Activated CD4-positive, alpha-beta memory T cell treated with anti-CD3 and anti-CD28 coated beads, Interleukin-2, amount 10 ng/mL, durations not matched to agents 7 days and 5 days (primary cell): ENCODE measurements around the gene MC2R. TPM values are rescaled to one million over a fixed set of nuclear protein-coding genes. Genes with fewer than 3 reads are reported as not detected.

Source experiments
- CTCF ChIA-PET: fragments of 350-600 bp; sonication (Branson Sonifier 250); formaldehyde crosslinking; loops from one replicate; lab custom pipeline; 2021; ENCODE audit warnings: antibody characterized with exemption, inconsistent platforms; lab: Charles Lee
- POLR2A ChIA-PET: fragments of 350-600 bp; sonication (Branson Sonifier 250); formaldehyde crosslinking; loops from one replicate; lab custom pipeline; 2021; ENCODE audit warnings: antibody characterized with exemption; lab: Charles Lee
- DNase-seq: peaks from one replicate; pipeline ENCODE4 v3.0.0-alpha.2; 2020
- H3K27ac Mint-ChIP-seq: one replicate; pipeline ENCODE4 v1.8.0; 2021; ENCODE audit warnings: mild to moderate bottlenecking, mixed read lengths
- H3K27me3 Mint-ChIP-seq: one replicate; pipeline ENCODE4 v1.8.0; 2021; ENCODE audit warnings: mixed read lengths
- H3K36me3 Mint-ChIP-seq: one replicate; pipeline ENCODE4 v1.8.0; 2021; ENCODE audit warnings: low read depth, mixed read lengths
- H3K4me1 Mint-ChIP-seq: one replicate; pipeline ENCODE4 v1.8.0; 2021; ENCODE audit warnings: mixed read lengths
- H3K4me3 Mint-ChIP-seq: one replicate; pipeline ENCODE4 v1.8.0; 2021; ENCODE audit warnings: mild to moderate bottlenecking, mixed read lengths
- H3K9me3 Mint-ChIP-seq: one replicate; pipeline ENCODE4 v1.8.0; 2021; ENCODE audit warnings: mixed read lengths
- total RNA-seq, 2 experiments: library from RNA; stranded (reverse); gene quantifications; one replicate each; pipeline ENCODE4 v1.2.3, GENCODE V29; 2021

Gene MC2R
- total RNA-seq: not detected

- DNase-seq: no peak
- no peaks in the 10 kb centered on the region for H3K36me3 Mint-ChIP-seq
- ChIA-PET POLR2A (no interaction called here), CTCF (no interaction called here)
- H3K4me3 Mint-ChIP-seq: no peak within 1 kb of the TSS
- no peaks in the 10 kb centered on the region for H3K27me3 Mint-ChIP-seq
- H3K9me3 Mint-ChIP-seq: no peaks in the 10 kb centered on the region
- no peaks in the 10 kb centered on the region for H3K4me1 Mint-ChIP-seq
- no peak within 1 kb of the TSS for H3K27ac Mint-ChIP-seq
Measured at GRCh38 chr18:13915391-13915790, at the start of gene MC2R. Gene MC2R (minus strand): TSS chr18:13915536. CDS start chr18:13885518, 30,018 bp downstream.

GRCh38 chr18:13945811-13946210, 30.5 kb upstream of the MC2R start:
- ChIA-PET POLR2A (no interaction called here), CTCF (no interaction called here)
- H3K4me1 Mint-ChIP-seq: no peaks in the 10 kb centered on the region
- no peaks in the 10 kb centered on the region for H3K36me3 Mint-ChIP-seq
- H3K9me3 Mint-ChIP-seq: no peaks in the 10 kb centered on the region
- no peak overlapping the region for H3K4me3 Mint-ChIP-seq
- no peak overlapping the region for H3K27ac Mint-ChIP-seq
- H3K27me3 Mint-ChIP-seq: no peaks in the 10 kb centered on the region
- no peak for DNase-seq

GRCh38 chr18:13943338-13943737, 28.0 kb upstream of the MC2R start:
- Mint-ChIP-seq H3K9me3 (peaks cover 2% of the 10 kb centered on the region), H3K27me3 (no peaks in the 10 kb centered on the region), H3K4me1 (no peaks in the 10 kb centered on the region), H3K4me3 (no peak overlapping the region), H3K36me3 (no peaks in the 10 kb centered on the region), H3K27ac (no peak overlapping the region)
- ChIA-PET POLR2A (no interaction called here), CTCF (no interaction called here)
- no peak for DNase-seq

GRCh38 chr18:13940326-13940725, 25.0 kb upstream of the MC2R start:
- CTCF ChIA-PET: no interaction called here
- H3K4me1 Mint-ChIP-seq: no peaks in the 10 kb centered on the region
- POLR2A ChIA-PET: no interaction called here

GRCh38 chr18:13934676-13935075, 19.3 kb upstream of the MC2R start:
- CTCF ChIA-PET: no interaction called here
- no peak for DNase-seq
- Mint-ChIP-seq H3K36me3 (no peaks in the 10 kb centered on the region), H3K4me3 (no peak overlapping the region), H3K4me1 (no peaks in the 10 kb centered on the region), H3K27ac (no peak overlapping the region), H3K27me3 (no peaks in the 10 kb centered on the region), H3K9me3 (no peaks in the 10 kb centered on the region)
- POLR2A ChIA-PET: no interaction called here

More at GRCh38 chr18:13940326-13940725, 25.0 kb upstream of the MC2R start:
- H3K36me3 Mint-ChIP-seq: no peaks in the 10 kb centered on the region
- peaks cover 2% of the 10 kb centered on the region for H3K9me3 Mint-ChIP-seq
- H3K27me3 Mint-ChIP-seq: no peaks in the 10 kb centered on the region
- no peak for DNase-seq
- H3K4me3 Mint-ChIP-seq: no peak overlapping the region
- no peak overlapping the region for H3K27ac Mint-ChIP-seq

- ChIA-PET POLR2A (no interaction called here), CTCF (no interaction called here)
- Mint-ChIP-seq H3K9me3 (no peaks in the 10 kb centered on the region), H3K4me1 (no peaks in the 10 kb centered on the region), H3K4me3 (no peak overlapping the region), H3K27ac (no peak overlapping the region), H3K36me3 (no peaks in the 10 kb centered on the region), H3K27me3 (no peaks in the 10 kb centered on the region)
- no peak for DNase-seq
Measured at GRCh38 chr18:13934058-13934457, 18.7 kb upstream of the MC2R start.

- Mint-ChIP-seq H3K36me3 (no peaks in the 10 kb centered on the region), H3K4me3 (no peak overlapping the region), H3K4me1 (no peaks in the 10 kb centered on the region), H3K27ac (no peak overlapping the region), H3K9me3 (peaks cover 4% of the 10 kb centered on the region), H3K27me3 (no peaks in the 10 kb centered on the region)
- no peak for DNase-seq
- ChIA-PET POLR2A (no interaction called here), CTCF (no interaction called here)
Measured at GRCh38 chr18:13932285-13933025, 17.1 kb upstream of the MC2R start.

GRCh38 chr18:13930964-13931363, 15.6 kb upstream of the MC2R start:
- DNase-seq: no peak
- Mint-ChIP-seq H3K27me3 (no peaks in the 10 kb centered on the region), H3K27ac (no peak overlapping the region), H3K36me3 (no peaks in the 10 kb centered on the region), H3K4me1 (no peaks in the 10 kb centered on the region), H3K4me3 (no peak overlapping the region), H3K9me3 (peaks cover 4% of the 10 kb centered on the region)
- ChIA-PET POLR2A (no interaction called here), CTCF (no interaction called here)

- Mint-ChIP-seq H3K4me3 (no peak overlapping the region), H3K9me3 (peaks cover 2% of the 10 kb centered on the region), H3K36me3 (no peaks in the 10 kb centered on the region), H3K4me1 (no peaks in the 10 kb centered on the region), H3K27ac (no peak overlapping the region), H3K27me3 (no peaks in the 10 kb centered on the region)
- POLR2A ChIA-PET: no interaction called here
- no peak for DNase-seq
- CTCF ChIA-PET: no interaction called here
Measured at GRCh38 chr18:13923221-13923620, 7.9 kb upstream of the MC2R start.

GRCh38 chr18:13918898-13919297, 3.6 kb upstream of the MC2R start:
- DNase-seq: no peak
- no peaks in the 10 kb centered on the region for H3K4me1 Mint-ChIP-seq
- CTCF ChIA-PET: no interaction called here
- no peaks in the 10 kb centered on the region for H3K9me3 Mint-ChIP-seq
- H3K27me3 Mint-ChIP-seq: no peaks in the 10 kb centered on the region
- H3K4me3 Mint-ChIP-seq: no peak overlapping the region
- POLR2A ChIA-PET: no interaction called here
- no peaks in the 10 kb centered on the region for H3K36me3 Mint-ChIP-seq
- H3K27ac Mint-ChIP-seq: no peak overlapping the region

- no peaks in the 10 kb centered on the region for H3K4me1 Mint-ChIP-seq
- POLR2A ChIA-PET: no interaction called here
- H3K36me3 Mint-ChIP-seq: no peaks in the 10 kb centered on the region
- no peaks in the 10 kb centered on the region for H3K9me3 Mint-ChIP-seq
- CTCF ChIA-PET: no interaction called here
- DNase-seq: no peak
- no peaks in the 10 kb centered on the region for H3K27me3 Mint-ChIP-seq
- no peak overlapping the region for H3K27ac Mint-ChIP-seq
- H3K4me3 Mint-ChIP-seq: no peak overlapping the region
Measured at GRCh38 chr18:13917401-13917800, 2.1 kb upstream of the MC2R start.

GRCh38 chr18:13916559-13916958, 1.2 kb upstream of the MC2R start:
- CTCF ChIA-PET: interaction anchor here (0.6 kb wide), 1 partner anchor 106 kb away, joined by 3 read pairs; no protein-coding TSS in a partner anchor

GRCh38 chr18:13915995-13916431, 677 bp upstream of the MC2R start:
- CTCF ChIA-PET: no interaction called here
- no peak overlapping the region for H3K4me3 Mint-ChIP-seq
- no peaks in the 10 kb centered on the region for H3K27me3 Mint-ChIP-seq
- H3K27ac Mint-ChIP-seq: no peak overlapping the region
- no peaks in the 10 kb centered on the region for H3K9me3 Mint-ChIP-seq
- no peak for DNase-seq
- POLR2A ChIA-PET: no interaction called here
- H3K4me1 Mint-ChIP-seq: no peaks in the 10 kb centered on the region
- H3K36me3 Mint-ChIP-seq: no peaks in the 10 kb centered on the region

More at GRCh38 chr18:13916559-13916958, 1.2 kb upstream of the MC2R start:
- no peak overlapping the region for H3K4me3 Mint-ChIP-seq
- no peak overlapping the region for H3K27ac Mint-ChIP-seq
- no peak for DNase-seq
- POLR2A ChIA-PET: no interaction called here
- no peaks in the 10 kb centered on the region for H3K9me3 Mint-ChIP-seq
- no peaks in the 10 kb centered on the region for H3K4me1 Mint-ChIP-seq
- no peaks in the 10 kb centered on the region for H3K27me3 Mint-ChIP-seq
- H3K36me3 Mint-ChIP-seq: no peaks in the 10 kb centered on the region

GRCh38 chr18:13914756-13915155, 580 bp downstream of the MC2R start:
- H3K27me3 Mint-ChIP-seq: no peaks in the 10 kb centered on the region
- H3K4me1 Mint-ChIP-seq: no peaks in the 10 kb centered on the region
- no peaks in the 10 kb centered on the region for H3K36me3 Mint-ChIP-seq
- POLR2A ChIA-PET: no interaction called here
- H3K9me3 Mint-ChIP-seq: no peaks in the 10 kb centered on the region
- CTCF ChIA-PET: no interaction called here
- no peak overlapping the region for H3K4me3 Mint-ChIP-seq
- H3K27ac Mint-ChIP-seq: no peak overlapping the region
- no peak for DNase-seq
